HS-27A (cell line): Measurements from ENCODE around the gene PRKCD.

Source experiments
- DNase-seq: peaks from one replicate; pipeline ENCODE4 v3.0.0-alpha.2; 2012; ENCODE audit warnings: low read depth, missing footprints

PRKCD gene

DNA sequence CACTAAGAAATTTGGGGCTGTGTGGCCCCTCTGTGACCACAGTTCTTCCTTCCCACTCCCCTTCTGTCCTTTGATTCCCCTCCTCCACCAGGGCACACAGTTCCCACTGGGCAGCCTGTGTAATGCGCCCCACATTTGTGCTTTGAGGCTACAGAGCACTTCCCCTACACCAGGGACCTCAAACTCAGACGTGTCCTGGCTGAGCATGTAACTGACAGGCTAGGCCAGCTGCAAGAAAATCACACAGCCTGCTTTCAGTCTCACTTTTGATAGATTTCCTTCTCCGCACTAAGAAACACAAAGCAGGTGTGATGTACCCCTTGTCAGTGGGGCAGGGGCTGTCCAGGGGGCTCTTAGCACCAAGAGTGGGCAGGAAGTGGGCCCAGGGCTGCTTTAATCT is 29.6 kb downstream of the PRKCD start:
- DNase-seq: no peak

GRCh38 chr3:53191836-53192480 is 30.9 kb downstream of the PRKCD start:
- no peak for DNase-seq

DNA sequence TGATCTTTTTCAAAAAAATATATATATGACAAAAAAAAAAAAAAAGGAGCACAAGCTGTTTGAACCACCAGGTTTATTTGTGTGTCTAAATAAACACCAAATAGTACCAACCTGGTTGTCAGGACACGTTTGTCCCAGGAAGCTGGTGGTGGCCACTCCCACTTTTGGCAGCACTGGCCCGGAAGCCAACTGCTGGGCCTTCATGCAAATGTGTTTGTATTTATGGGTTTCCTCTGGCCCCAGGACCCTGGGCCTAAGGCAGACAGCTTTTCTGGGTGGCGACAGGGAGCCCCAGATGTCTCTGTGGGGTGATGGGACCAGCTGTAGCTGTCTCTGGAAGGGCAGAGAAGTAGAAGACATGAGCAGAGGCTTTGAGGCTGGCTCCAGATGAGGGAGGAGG is 31.6 kb downstream of the PRKCD start:
- no peak for DNase-seq

- no peak for DNase-seq
These were observed 32.6 kb downstream of the PRKCD start for GRCh38 chr3:53193466-53194209.

DNA sequence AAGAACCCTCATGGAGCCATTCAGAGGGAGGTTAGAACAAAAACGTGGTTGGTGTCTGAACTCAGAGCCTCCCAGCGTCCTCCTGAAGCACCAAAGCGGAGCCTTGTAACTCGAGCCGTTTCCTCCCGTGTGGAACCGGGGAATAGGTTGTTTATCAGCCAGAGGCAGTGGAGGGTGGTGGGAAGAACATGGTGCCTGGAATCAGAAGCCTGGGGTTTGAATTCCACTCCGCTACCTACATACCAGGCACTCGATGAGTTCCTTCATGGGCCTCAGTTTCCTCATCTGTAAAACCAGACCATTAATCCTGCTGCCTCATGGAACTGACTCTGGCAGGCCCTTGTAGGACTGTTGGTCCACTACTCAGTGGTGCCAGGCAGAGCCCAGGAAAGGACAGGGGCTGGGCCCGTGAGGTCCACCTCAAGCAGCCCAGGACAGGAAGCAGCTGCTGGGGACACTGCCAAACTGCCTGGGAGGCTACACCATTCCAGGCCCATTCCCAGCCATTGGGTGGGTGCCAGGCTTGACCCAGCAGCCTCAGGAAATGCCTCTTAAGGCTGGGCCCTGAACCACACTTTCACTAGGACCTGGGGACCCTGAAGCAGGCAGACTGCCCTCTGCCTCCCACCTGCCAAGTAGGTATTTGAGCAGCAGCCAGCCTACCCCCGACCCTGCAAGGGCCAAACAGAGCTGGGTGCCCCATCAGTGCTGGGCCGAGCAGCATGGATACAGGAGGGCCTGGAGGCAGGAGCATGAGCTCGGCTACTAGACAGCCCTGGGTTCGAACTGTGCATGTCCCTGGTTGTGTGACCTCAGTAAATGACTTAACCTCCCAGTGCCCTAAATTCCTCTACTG is 33.4 kb downstream of the PRKCD start:
- no peak for DNase-seq

- no peak for DNase-seq
These were observed 34.0 kb downstream of the PRKCD start for GRCh38 chr3:53195066-53195450.

DNA sequence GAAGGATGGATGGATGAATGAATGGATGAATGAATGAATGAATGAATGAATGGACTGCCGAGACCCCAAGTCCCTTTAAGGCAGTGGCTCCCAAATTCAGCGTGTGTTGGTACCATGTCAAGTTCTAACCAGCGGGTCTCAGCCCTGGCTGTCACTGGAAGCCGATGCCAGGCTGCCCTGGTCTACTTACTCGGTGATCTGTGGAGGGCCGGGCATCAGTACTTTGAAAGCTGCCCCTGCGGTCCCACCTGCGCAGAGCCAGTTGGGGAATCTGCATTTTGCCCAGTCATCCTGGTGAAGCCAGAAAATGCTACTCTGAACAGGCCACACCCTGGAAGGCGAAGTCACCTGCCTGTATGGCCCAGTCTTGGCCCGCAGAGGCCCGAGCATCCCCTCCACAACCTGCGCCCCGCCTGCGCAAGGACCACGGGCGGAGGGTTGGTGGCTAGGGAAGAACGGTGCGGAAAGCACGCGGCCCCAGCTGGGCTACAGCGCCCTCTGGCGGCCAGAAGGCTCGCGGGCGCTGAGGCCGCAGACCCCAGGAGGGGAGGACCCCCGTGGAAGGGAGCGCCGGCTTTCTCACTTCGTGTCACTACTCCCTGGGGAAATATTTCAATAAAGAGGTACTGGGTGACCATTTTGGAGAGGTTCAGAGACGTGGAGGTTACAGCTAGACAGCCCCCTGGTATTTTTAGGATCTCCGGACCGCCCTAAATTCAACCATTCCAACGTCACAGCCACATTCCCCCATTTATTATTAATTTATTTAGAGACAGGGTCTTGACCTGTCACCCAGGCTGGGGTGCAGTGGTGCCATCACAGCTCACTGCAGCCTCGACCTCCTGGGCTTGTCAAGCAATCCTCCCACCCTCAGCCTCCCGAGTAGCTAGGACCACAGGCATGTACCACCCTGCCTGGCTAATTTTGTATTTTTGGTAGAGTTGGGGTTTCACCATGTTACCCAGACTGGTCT is 34.9 kb downstream of the PRKCD start:
- DNase-seq: no peak

GRCh38 chr3:53196575-53197407 is 35.8 kb downstream of the PRKCD start:
- DNase-seq: no peak

DNA sequence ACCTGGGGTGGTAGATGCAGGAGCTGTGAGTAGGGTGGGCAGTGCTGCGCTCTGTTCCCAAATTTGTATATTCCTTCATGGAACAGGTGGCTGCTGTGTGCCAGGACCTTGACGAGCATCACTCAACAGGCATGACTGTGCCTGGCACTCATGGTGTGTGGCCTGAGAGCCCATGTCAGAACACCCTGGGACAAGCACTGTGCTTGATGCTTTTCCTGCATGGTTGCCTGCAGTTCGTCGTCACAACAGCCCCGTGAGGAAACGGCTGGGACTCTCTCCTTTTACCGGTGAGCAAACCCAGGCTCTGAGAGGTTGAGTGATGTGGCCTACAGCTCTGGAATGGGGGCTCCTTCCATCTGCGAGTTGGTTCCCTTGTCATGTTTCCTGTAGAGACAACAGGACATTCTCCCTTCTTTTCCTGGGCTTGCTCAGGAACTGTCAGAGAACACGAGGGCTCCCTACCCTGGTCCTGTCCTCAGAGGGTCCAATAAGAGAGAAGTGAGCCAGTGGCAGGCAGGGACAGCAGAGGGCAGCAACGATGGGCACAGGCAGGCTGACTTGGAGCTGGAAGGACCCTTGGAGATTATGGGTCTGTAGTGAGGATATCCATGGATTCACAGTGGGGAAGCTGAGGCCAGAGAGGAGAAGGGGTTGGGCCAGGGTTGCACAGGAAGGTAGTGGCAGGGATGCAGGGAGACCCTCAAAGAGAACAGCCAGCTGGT is 37.4 kb downstream of the PRKCD start:
- no peak for DNase-seq

DNA sequence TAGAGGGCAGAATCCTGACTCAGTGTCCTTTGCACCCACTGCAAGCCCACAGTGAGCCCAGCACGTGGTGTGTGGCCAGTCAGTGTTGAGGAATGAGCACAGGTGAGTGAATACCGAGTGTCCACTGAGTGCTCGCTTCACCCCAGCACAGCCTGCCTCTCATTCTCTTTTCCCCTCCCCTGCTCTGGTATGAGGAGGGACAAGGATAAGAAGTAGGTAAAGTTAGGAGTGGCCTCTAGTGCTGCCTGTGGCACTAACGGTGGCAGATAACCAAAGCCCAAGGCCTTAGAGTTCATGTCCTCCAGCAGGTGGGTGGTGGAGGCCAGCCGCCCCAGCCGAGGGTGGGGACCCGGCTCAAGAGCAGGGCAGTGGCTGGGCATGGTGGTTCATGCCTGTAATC is 38.0 kb downstream of the PRKCD start:
- no peak for DNase-seq

GRCh38 chr3:53199834-53200233 is 38.8 kb downstream of the PRKCD start:
- DNase-seq: no peak

GRCh38 chr3:53200501-53201498 is 39.8 kb downstream of the PRKCD start:
- no peak for DNase-seq

DNA sequence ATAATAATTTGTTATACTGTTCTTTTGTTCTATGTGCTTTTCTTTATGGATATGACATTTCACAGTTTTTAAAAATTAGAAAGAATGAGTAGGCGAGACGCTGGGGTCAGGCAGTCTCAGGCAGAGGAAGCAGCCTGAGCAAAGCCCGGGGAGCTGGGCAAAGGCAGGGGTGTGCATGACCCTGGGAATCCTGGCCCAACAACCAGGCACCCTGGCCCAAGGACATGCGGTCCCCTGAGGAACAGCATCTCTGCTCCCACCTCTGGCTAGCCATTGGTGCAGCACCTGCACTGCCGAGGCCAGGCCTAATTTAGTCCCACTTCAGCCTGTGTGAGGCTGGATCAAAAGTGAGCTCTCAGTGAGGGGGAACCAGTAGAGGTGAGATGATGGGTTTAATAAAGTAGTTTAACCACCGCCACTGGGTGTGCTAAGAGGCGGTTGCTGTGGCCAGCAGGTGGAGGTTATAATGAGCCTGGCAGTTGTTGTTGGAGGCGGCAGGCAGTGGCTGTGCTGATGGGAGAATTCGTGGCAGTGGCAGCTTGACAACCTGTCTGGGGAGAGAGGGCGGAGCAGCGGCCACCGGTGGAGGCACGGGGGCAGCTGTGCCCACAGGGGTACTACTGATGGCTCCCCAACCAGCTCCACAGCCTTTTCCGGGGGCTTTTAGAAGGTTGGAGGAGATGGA is 41.5 kb downstream of the PRKCD start:
- no peak for DNase-seq

GRCh38 chr3:53211706-53212702 is 51.0 kb downstream of the PRKCD start:
- no peak for DNase-seq

DNA sequence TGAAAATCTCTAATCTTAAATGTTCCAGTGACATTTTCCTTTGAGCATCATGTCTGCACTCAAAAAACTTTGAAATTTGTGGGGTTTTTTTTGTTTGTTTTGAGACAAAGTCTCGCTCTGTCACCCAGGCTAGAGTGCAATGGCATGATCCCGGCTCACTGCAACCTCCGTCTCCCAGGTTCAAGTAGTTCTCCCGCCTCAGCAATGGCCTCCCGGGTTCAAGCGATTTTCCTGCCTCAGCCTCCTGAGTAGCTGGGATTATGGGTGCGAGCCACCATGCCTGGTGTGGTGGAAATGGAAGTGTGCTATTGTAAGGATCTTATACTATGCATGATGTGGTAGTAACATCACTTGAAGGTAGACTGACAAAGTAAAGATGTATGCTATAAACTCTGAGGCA is 52.3 kb downstream of the PRKCD start:
- DNase-seq: no peak

GRCh38 chr3:53215816-53216215 is 54.8 kb downstream of the PRKCD start:
- no peak for DNase-seq

GRCh38 chr3:53216723-53217122 is 55.7 kb downstream of the PRKCD start:
- no peak for DNase-seq
